Right lobe of liver (tissue), 4 donors: ENCODE measurements around the gene ZNF586.

ENCODE experiments used
- CTCF ChIP-seq, 4 donors: fragments of 200-600 bp in 3 of 4; fragments of 450-650 bp in 1 of 4; IDR thresholded peaks; one replicate each; pipeline versions ENCODE4 v1.5.1 to v1.8.0; 2016 to 2022; ENCODE audit warnings: antibody characterized with exemption in 4 of 4, mild to moderate bottlenecking in 2 of 4
- POLR2A ChIP-seq: fragments of 450-650 bp; IDR thresholded peaks from one replicate; pipeline ENCODE4 v1.6.1; 2017; ENCODE audit warnings: antibody characterized with exemption, mild to moderate bottlenecking
- donor health status: DM: no; HTN: no; CAD: no.
- donor health status: DM: no; HTN: no; CAD: no.
- donor health status: DM: no; HTN: yes; CAD: no.

GRCh38 chr19:57807541-57807940 is 38.1 kb downstream of the ZNF586 start:
- TF ChIP-seq CTCF (IDR thresholded peaks at IDR 0.05) (no peak), POLR2A (no peak)
